GM21381 (cell line): ENCODE data around the gene NAXE.
A peak's percentile ranks its signal among the peaks of the same experiment; 100 is the strongest.
"Not testable (repeated sequence)": the region's sequence is repeated elsewhere in the genome, so short reads cannot be mapped to it uniquely, and the experiment has no call there.

ENCODE experiments used
- ATAC-seq: cut with Tn5 transposase; IDR thresholded peaks from one replicate; pipeline ENCODE4 v1.9.1; 2021; ENCODE audit warnings: mild to moderate bottlenecking, moderate library complexity; ENCODE audit not compliant: unreplicated experiment

The NAXE gene

GRCh38 chr1:156566436-156566835 is 25.1 kb upstream of the NAXE start:
- no peak for ATAC-seq

- ATAC-seq, result no peak
Measured at GRCh38 chr1:156571261-156571852, 20.2 kb upstream of the NAXE start.

- peak; percentile 81 for ATAC-seq
Measured at GRCh38 chr1:156571919-156572662, 19.5 kb upstream of the NAXE start, which contains the start of gene IQGAP3. TSS of gene IQGAP3 (minus strand) at chr1:156572565. CDS start at chr1:156572529, 36 bp downstream.

GRCh38 chr1:156572663-156573018 is 18.9 kb upstream of the NAXE start:
- ATAC-seq, result no peak

- ATAC-seq, result no peak
Measured at GRCh38 chr1:156574039-156574633, 17.4 kb upstream of the NAXE start.

GRCh38 chr1:156577550-156577949 is 14.0 kb upstream of the NAXE start:
- ATAC-seq, result no peak

GRCh38 chr1:156578055-156578454 is 13.5 kb upstream of the NAXE start:
- no peak for ATAC-seq

GRCh38 chr1:156579472-156579871 is 12.1 kb upstream of the NAXE start, which contains the start of gene TTC24:
TSS of gene TTC24 (plus strand) at chr1:156579723. CDS start at chr1:156581365, 1,642 bp downstream.
- ATAC-seq, result no peak

GRCh38 chr1:156581661-156582387 is 9.8 kb upstream of the NAXE start:
- ATAC-seq, result no peak

- ATAC-seq, result no peak
Measured at GRCh38 chr1:156582388-156583017, 9.1 kb upstream of the NAXE start.

GRCh38 chr1:156583821-156584622 is 7.6 kb upstream of the NAXE start:
- ATAC-seq, result no peak

- ATAC-seq, result no peak
Measured at GRCh38 chr1:156584813-156585212, 6.8 kb upstream of the NAXE start.

- no peak for ATAC-seq
Measured at GRCh38 chr1:156586323-156586722, 5.3 kb upstream of the NAXE start.

GRCh38 chr1:156586892-156587477 is 4.6 kb upstream of the NAXE start:
- no peak for ATAC-seq

GRCh38 chr1:156587927-156588326 is 3.6 kb upstream of the NAXE start:
- ATAC-seq, result not testable (repeated sequence)

GRCh38 chr1:156589546-156589945 is 2.0 kb upstream of the NAXE start:
- no peak for ATAC-seq

- no peak for ATAC-seq
Measured at GRCh38 chr1:156590326-156591180, 1.0 kb upstream of the NAXE start.

GRCh38 chr1:156591181-156591431 is 470 bp upstream of the NAXE start:
- ATAC-seq, result no peak
